HG03575 (cell line): ENCODE results near the gene SUPT6H.
"Not testable (repeated sequence)": the region's sequence is repeated elsewhere in the genome, so short reads cannot be mapped to it uniquely, and the experiment has no call there.

Experiments
- ATAC-seq: cut with Tn5 transposase; IDR thresholded peaks from one replicate; pipeline ENCODE4 v1.9.1; 2021; ENCODE audit not compliant: unreplicated experiment, insufficient number of reproducible peaks, low FRiP score; ENCODE audit errors: extremely low read depth

The SUPT6H gene

DNA sequence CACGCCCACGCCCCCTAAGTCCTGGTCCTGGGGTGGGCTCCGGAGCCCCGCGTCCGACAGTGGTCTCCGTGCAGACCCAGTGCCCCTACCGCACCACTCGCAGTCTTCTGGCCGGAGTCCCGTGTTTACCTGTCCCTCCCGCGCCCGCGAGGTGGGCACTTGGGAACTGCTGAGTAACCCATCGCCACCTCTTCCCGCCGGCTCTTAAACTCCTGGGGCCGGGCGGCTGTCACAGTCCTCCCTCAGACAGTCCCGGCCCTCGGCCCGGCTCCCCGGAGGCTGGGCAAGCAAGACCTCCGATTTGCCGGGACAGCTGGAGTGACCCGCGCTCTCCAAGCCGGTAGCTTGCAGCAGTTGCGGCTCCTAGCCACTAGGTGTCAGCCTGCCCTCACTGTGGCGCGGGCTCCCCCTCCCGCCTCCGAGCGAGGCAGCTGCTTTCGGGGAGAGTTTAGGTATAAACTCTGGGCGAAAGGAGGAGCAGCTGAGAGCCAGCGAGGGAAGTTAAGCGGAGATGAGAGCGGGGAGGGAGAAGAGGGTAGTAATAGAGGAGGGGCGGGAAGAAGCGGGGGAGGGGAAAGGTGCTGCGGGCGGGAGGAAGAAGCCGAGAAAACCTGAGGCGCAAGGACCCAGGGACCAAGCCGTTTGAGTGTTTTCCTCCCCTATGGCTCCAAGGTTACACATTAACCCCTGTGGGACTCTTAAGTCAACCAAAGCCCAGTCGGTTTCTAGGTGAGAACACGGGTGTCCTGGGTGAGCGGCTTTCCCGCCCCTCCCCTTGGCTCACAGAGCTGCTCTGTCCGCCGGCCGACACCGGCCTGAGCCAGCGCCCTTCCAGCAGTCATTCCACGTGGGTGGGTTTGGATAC, 64.9 kb downstream of the SUPT6H start:
- peak; percentile 24 for ATAC-seq

DNA sequence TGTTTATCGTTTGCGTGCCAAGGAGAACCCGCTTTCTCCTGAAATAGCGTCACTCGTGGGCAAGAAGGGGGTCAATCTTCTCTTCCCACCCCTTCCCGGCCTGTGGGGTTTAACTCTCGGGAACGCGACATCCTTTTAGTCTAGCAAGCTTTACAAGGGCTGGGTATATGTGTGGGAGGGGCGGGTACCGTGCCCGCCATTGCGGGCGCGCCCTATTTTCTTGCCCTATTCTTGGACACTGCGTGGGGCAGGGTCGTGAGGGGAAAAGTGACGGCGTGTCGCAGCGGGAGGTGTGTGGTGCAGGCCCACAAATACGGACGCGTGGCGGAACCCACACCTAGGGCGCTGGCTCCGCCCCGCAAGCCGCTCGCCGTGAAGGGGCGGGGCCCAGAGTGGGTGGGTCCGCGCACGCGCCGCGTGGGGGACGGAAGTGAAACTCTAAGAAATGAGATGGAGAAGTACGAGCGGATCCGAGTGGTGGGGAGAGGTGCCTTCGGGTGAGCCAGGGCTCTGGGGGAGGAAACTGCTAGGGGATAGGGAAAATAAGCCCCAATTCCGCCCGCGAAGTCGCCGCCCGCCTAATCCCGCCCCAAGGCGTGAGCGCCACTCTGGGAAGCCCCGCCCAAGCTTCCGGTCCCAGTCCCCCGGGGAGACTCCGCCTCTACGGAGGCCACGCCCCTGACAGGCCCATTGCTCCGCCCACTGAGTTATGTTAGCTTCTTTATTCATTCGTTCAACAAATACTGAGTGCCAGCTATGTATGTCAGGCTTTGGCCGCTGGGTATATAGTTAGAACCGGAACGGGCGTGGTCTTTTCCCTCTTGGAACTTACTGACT, 66.6 kb downstream of the SUPT6H start, which contains the start of gene NEK8:
NEK8 (plus strand) TSS at position 425 of the 837 bp plus-strand sequence; CDS start at position 451, 26 bp downstream.
- no peak for ATAC-seq

- no peak for ATAC-seq
These were observed 67.9 kb downstream of the SUPT6H start for GRCh38 chr17:28729950-28730330.

GRCh38 chr17:28733346-28733745, 71.3 kb downstream of the SUPT6H start:
- no peak for ATAC-seq

- ATAC-seq, result no peak
These were observed 72.8 kb downstream of the SUPT6H start for GRCh38 chr17:28734712-28735241.

GRCh38 chr17:28735242-28735722, 73.3 kb downstream of the SUPT6H start:
- ATAC-seq, result no peak

DNA sequence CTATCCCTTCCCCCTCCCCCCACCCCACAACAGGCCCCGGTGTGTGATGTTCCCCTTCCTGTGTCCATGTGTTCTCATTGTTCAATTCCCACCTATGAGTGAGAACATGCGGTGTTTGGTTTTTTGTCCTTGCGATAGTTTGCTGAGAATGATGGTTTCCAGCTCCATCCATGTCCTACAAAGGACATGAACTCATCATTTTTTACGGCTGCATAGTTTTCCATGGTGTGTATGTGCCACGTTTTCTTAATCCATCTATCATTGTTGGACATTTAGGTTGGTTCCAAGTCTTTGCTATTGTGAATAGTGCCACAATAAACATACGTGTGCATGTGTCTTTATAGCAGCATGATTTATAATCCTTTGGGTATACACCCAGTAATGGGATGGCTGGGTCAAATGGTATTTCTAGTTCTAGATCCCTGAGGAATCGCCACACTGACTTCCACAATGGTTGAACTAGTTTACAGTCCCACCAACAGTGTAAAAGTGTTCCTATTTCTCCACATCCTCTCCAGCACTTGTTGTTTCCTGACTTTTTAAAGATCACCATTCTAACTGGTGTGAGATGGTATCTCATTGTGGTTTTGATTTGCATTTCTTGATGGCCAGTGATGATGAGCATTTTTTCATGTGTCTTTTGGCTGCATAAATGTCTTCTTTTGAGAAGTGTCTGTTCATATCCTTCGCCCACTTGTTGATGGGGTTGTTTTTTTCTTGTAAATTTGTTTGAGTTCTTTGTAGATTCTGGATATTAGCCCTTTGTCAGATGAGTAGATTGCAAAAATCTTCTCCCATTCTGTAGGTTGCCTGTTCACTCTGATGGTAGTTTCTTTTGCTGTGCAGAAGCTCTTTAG, 74.1 kb downstream of the SUPT6H start:
- not testable (repeated sequence) for ATAC-seq

DNA sequence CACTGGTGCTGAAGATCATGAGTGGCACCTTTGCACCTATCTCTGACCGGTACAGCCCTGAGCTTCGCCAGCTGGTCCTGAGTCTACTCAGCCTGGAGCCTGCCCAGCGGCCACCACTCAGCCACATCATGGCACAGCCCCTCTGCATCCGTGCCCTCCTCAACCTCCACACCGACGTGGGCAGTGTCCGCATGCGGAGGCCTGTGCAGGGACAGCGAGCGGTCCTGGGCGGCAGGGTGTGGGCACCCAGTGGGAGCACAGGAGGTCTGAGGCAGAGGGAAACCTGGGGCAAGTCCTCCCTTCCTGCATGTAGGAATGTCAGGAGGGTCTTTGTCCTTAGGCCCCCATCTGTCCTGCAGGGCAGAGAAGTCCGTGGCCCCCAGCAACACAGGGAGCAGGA, 75.3 kb downstream of the SUPT6H start:
- ATAC-seq, result no peak

- no peak for ATAC-seq
These were observed 76.0 kb downstream of the SUPT6H start for GRCh38 chr17:28737770-28738679.

DNA sequence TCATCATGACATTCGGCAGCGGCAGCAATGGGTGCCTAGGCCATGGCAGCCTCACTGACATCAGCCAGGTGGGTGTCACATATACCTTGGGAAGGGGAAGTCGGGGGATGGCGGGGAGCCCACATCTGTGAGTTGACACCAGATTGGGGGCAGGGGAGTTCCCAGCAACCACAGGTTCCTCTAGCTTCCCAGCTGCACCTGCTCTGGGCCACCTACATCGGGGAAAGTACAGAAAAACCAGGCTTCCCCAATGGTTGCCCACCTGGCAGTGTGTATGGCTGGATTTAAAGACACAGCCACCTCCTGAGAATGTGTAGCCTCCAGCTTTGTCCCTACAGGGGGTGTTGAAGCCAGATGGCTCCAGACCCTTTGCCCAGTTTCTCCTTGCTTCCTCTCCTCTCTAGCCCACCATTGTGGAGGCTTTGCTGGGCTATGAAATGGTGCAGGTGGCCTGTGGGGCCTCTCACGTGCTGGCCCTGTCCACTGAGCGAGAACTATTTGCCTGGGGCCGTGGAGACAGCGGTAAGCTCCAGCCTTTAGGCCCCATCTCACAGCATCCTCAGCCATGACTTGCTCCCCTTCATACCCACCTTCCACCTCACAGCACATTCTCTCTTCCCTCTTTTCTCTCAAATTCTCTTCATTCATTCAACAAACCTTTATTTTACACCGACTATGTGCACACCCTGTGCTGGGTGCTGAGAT, 76.8 kb downstream of the SUPT6H start:
- no peak for ATAC-seq

DNA sequence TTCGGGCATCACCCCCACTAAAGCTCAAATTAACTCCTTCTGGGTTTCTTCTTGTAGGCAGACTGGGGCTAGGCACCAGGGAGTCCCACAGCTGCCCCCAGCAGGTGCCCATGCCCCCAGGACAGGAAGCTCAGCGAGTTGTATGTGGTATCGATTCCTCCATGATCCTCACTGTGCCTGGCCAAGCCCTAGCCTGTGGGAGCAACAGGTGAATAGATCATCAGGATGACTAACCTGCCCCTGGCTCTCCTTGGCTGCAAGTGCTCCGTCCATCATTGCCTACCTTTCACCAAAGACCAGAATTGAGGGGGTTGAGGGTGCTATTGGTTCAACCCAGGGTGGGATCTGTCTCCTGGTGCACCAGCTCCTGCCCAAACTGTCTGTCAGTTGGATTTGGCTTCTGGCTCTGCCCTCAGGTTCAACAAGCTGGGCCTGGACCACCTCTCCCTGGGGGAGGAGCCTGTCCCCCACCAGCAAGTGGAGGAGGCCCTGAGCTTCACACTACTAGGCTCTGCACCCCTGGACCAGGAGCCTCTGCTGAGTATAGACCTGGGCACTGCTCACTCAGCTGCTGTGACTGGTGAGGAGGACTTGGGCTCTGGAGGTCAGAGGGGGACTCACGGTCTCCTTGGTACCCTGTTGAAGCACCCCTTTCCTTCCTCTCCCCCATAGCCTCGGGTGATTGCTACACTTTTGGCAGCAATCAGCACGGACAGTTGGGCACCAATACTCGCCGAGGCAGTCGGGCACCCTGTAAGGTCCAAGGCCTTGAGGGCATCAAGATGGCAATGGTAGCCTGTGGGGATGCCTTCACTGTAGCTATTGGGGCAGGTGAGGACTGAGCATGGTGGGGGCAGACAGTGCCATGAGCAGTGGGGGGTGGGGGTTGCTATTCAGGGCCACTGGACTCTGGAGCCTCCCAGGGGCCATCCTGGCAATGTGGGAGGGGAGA, 78.7 kb downstream of the SUPT6H start:
- ATAC-seq, result no peak

GRCh38 chr17:28741358-28742349, 79.6 kb downstream of the SUPT6H start:
- no peak for ATAC-seq

DNA sequence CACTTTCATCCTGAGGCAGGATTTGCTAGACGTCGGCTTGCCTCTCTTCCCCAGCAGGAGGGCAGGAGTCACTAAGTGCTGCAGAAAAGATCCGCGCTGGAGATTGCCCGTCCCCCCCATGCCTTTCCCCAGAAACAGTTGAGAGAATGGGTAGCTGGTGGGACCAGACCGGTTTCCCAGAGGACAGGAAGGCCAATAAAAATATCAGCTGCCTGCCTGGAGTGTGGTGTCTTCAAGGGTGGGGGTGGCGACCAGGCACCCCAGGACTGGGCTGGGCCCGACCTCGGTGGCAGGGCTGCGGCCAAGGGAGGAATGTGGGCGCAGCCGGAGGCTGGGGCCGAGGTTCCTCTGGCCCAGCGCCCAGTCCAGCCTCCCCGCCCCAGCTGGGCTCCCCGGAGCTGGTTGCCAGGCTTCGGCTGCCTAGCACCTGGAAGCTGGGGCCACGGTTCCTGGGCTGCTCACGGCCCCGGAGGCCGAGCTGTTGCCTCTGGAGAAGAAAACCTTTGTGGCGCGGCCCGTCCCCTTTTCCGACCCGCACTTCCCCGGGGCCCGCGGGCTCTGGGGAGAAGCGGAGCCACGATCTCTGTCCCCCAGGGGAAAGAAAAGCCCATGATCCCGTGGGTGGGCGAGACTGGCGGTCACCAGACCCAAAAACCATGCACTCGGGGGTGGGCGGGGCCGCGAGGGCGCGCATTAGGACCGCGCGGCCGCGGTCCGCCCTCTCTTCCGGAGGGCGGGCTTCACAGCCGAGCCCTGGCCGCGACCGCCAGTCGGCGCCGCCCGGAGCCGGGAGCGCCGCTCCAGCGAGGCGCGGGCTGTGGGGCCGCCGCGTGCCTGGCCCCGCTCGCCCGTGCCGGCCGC, 81.5 kb downstream of the SUPT6H start, which contains the start of gene TRAF4:
TRAF4 (plus strand) TSS at position 769 of the 861 bp plus-strand sequence. CDS start 102 bp downstream, outside the sequence.
- no peak for ATAC-seq
